Measurements from ENCODE around the gene ZNF516.

Gene ZNF516

GRCh38 chr18:76361219-76361618 is 133.8 kb downstream of the ZNF516 start:
- no peak for DNase-seq (ENCODE audit: low read depth)

DNA sequence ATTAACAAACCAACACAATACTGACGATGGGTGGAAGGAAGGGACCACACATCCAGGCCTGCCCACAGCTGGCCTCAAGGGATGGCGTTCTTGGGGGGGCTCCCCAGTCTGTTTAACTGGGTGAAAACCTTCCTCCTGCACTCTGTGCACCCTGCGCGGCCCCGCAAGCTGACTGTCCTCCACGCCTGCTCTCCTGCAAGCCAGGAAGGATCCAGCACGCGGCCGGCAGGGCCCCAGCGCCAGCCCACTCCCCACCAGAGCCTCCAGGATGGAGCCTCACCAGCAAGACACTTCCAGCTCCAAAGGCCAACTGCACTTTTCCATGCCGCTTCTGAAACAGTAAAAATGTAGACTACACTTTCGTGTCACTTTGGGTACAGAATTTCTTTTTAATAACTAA is 135.1 kb downstream of the ZNF516 start:
- no peak for DNase-seq (ENCODE audit: low read depth)

GRCh38 chr18:76358774-76359173 is 136.3 kb downstream of the ZNF516 start:
- no peak for DNase-seq (ENCODE audit: low read depth)

DNA sequence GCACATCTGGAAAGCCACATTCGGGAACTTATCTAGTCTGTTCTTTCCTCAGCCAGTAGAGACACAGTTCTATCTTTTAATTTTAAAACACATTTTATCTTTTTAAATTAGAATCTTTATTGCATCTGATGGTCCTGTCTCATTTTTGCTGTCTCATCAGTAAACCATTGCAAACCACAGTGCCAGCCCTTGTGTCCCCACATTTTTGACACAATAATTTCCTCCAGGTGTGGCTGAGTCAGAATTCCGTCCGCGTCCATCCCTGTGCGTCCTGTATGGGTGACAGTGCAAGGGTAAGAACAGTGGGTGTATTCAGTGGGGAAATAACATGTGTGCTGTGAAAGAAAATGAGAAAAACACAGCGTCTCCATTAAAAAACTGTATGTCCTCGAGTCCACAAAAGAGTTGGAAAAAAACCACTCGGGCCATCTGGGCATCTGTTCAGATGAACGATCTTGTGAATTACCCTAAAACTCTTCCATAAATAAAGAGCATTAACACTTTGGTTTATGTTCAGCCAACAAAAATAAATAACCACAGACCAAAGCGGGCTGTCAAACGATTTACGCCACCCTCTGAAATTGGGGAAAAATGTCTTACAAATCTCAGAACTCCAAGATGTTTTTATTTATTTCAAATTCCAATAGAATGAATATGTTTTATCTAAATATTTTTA is 137.3 kb downstream of the ZNF516 start:
- no peak for DNase-seq (ENCODE audit: low read depth)

GRCh38 chr18:76357174-76357573 is 137.9 kb downstream of the ZNF516 start:
- DNase-seq (ENCODE audit: low read depth), result no peak

DNA sequence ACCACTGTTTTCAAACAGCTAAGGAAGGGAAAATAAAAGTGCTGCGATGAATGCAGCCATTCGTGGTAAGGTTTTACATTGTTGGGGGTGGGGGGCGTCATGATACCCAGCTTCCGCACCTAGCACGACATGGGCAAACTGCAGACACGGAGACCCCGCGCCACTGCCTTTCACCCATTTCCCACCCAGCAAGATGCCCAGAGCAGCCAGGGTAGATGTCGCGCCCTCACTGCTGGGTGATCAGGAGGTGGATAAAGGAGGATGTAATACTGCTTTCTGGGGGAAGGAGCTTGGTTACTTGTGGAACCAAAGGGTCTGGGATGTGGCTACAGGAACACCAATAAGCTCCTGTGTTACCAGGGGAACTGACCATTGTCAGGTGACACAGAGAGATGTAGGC is 138.4 kb downstream of the ZNF516 start:
- no peak for DNase-seq (ENCODE audit: low read depth)

DNA sequence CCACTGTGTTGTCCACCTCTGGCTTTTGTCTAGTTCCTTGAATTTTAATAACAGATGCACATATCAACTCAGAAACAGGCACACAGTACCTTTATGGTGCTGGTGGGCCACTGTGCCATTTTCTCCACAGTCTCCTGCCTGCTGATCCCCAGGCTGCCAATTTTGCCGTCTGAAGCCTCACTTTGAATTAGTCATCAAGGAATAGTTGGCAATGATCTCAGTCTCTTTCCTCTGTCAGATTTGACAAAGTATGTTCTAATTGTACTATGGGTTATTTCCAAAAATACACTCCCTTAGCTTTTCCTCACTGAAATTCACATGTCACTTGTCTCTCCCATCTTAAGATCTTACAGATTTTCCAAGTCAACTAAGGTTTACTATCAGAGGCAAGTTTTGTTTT is 140.7 kb downstream of the ZNF516 start:
- no peak for DNase-seq (ENCODE audit: low read depth)

DNA sequence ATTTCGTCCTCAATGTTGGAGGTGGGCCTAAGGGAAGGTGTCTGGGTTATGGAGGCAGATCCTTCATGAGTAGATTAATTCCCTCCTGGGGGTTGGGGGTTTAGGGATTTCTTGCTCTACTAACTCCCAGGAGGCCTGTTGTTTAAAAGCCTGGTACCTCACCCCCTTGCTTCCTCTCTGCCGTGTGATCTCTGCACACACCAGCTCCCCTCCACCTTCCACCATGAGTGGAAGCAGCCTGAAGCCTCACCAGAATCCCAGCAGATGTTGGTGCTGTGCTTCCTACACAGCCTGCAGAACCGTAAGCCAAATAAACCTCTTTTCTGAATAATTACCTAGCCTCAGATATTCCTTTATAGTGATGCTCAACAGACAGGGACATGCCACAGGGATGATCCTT is 141.5 kb downstream of the ZNF516 start:
- DNase-seq (ENCODE audit: low read depth), result no peak

DNA sequence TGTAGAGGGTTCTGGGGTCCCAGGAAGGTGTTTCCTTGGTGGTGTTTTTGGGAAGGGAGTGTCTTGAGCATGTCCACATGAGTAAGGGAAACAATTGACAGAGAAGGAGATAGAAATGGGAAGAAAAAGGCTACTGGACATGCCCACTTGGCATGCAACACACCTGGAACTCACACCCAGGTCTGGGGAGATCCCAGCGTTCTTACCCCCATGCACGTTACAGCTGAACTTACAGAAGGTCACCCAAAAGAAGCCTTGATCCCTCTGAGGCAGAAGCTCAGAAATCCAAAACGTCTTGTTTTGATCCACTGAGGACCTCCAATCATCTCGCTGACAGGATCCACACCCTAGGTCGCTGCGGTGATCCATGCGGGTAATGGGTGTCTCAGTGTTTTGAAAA is 142.0 kb downstream of the ZNF516 start:
- no peak for DNase-seq (ENCODE audit: low read depth)

DNA sequence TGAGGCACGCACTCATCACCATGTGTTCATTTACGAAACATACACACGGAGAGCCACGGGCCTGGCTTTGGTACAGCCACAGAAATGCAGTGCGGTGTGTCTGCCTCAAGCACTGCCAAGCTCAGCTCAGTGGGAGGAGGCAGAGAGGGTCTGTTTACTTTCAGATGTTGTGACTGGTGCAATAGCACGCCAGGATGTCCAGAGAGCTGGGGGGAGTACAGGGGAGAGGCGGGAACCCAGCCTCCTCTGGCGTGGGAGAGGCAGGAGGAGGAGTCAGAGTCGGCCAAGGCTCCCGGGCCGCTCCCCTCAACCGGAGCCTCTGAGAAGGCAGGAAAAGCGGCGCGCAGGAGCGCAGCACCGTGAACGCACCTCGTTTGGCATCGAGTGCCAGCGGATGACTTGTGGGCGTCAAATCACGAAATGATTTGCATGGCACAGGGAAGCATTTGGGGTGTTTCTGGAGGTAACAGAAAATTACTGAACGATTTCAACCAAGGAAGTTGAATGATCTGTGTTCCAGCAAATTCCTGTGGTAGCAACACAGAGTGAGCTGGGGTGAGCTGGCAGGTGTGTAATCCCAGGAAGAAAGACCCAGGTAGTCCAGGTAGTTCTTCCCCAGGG is 143.0 kb downstream of the ZNF516 start:
- DNase-seq (ENCODE audit: low read depth), result no peak

DNA sequence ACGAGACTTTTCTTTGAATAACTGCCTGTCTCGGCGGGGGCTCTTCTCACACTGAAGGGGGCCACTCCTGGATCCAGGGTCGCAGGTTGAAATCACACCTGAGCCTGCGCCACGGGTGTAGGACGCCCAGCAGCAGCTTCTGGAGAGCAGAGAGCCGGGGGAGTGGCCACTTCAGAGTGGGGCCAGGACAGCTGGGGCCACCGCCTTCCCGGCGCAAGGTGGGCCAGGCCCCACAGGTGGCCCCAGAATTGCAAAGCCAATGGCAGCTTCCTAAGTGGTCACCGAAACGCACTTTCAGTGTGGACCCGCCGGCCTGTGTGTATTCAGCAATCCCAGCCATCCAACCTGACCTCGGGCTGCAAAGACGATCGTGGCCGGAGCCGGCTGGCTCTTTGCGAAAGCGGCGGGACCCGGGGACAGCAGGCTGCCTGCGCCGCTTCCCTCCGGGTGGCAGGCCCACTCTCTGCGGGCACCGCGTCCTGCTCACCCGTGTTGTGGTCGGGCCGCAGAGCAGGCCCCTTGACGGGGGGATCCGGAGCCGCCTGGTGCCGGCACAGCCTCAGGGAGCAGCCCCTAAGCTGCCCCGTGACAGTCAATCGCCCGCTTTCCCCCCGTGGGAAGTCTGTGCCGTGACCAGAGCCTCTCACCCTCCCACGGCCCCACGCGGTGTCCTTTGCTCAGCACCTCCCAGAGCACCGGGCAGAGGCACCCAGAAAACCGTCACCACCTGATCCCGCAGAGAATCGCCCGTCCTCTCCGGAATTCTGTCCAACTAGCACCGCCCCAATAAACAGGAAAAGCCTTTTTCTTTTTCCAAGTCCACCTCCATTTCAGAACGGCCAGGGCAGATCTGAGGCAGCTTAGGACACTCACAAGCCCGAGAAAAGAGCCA is 144.7 kb downstream of the ZNF516 start:
- DNase-seq (ENCODE audit: low read depth), result no peak

DNA sequence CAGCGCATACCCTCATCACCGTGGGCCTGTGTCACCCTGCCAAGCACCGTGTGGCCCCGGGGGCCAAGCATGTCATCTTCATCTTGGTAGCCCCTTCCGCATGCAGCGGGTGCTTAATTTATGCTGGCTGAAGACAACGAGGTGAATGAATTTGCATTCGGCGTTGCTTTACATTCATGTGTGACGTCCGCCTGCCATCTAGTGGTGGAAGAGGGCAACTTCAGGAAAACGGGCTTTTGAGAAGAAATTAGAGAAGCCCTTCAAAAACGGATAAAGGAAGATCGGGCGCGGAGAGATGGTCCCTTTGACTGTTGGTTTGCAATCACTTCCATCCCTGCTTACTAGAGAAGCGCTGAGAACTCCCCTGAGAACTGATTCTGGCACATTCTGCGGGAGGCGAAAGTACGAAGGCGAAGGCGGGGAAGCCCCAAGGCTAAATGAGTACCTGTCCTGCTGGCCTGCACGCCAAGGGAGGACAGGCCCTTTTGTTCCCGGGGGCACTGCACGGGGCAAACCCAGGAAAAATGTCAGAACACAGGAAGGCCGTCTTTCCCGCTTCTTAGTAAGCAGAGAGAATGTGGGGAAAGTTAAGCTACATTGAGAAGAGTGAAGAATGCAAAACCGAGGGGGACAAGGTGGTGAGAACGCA is 145.9 kb downstream of the ZNF516 start:
- peak; percentile 17 for DNase-seq (ENCODE audit: low read depth)

DNA sequence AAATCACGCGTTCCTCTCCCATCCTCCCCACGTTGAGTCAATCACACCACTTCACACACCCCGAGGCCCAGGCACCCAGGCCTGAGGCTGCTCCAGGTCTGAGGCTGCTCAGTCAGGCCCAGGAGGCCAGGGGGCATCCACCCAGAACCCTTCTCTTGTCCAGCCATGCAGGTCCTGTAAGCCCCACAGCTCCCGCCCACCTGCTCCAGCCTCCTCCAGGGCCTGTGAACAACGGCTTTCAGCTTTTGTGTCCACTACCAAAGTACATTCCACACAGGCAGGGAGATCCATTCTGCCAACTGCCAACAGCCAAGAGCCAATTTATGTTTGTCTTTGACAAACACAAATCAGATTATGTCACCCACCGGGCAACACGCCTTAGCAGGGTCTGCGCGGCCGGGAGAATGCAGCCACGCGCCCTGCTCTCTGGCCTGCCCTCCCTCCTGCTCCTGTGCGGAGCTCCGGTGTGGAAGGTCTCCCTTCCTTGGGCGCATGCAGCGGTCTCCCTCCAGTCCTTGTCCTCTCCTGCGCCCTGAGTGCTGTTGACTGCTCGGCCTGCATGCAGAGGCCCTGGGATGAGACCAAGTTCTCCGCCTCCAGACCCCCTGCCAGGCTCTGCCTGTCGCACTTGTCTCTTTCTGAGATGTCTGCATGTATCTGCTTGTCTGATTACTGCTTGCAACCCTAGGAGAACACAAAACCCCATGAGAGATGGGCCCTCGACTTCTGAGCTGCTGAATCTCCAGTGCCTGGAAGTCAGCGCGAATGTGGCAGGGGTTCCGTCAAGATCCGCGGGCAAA is 146.6 kb downstream of the ZNF516 start:
- DNase-seq (ENCODE audit: low read depth), result no peak

- no peak for DNase-seq (ENCODE audit: low read depth)
Measured at GRCh38 chr18:76347341-76347740, 147.7 kb downstream of the ZNF516 start.

GRCh38 chr18:76346490-76347130 is 148.4 kb downstream of the ZNF516 start:
- DNase-seq (ENCODE audit: low read depth), result no peak

GRCh38 chr18:76345901-76346300 is 149.1 kb downstream of the ZNF516 start:
- DNase-seq (ENCODE audit: low read depth), result no peak

DNA sequence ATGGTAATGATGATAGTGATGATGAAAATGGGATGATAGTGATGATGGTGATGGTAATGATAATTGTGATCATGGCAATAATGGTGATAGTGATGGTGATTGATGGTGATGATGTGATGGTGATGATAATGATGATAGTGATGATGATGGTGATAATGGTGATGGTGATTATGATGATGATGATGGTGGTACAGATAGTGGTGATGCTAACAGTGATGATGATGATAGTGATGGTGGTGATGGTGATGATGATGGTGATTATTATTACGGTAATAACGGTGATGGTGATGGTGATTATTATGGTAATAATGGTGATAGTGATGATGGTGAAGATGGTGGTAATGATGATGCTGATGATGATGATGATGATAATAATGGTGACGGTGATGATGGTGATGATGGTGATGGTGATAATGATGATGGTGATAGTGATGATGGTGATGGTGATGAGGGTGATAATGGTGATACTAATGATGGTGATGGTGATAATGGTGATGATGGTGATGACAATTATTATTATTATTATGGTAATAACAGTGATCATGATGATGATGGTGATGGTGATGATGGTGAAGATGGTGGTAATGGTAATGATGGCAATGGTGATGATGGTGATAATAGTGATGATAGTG is 151.0 kb downstream of the ZNF516 start:
- DNase-seq (ENCODE audit: low read depth), result no peak

GRCh38 chr18:76340410-76340809 is 154.6 kb downstream of the ZNF516 start:
- DNase-seq (ENCODE audit: low read depth), result no peak

GRCh38 chr18:76339246-76339620 is 155.8 kb downstream of the ZNF516 start:
- DNase-seq (ENCODE audit: low read depth), result no peak

- DNase-seq (ENCODE audit: low read depth), result no peak
Measured at GRCh38 chr18:76338619-76339245, 156.3 kb downstream of the ZNF516 start.
